RWPE1 (cell line): ENCODE results near the gene PRKD1.

Source experiments
- CTCF ChIA-PET: fragments of 350-600 bp; sonication (Branson Sonifier 250); formaldehyde crosslinking; extraction: SDS; loops from one replicate; lab custom pipeline; 2021; lab: Yijun Ruan, JAX
- POLR2A ChIA-PET: fragments of 400-600 bp; formaldehyde crosslinking; extraction: SDS; loops from one replicate; lab custom pipeline; 2020; ENCODE audit warnings: antibody characterized with exemption; ENCODE audit not compliant: low non-redundant PET; lab: Yijun Ruan, JAX
- DNase-seq: peaks from one replicate; pipeline ENCODE4 v3.0.0; 2012; ENCODE audit warnings: low spot score
- H3K27ac ChIP-seq: fragments of 450-650 bp; 2 replicates; pipeline ENCODE4 v1.5.1; 2017
- TF ChIP-seq, protein P1 (sequence below): fragments of 450-650 bp; conservative IDR thresholded peaks from 2 replicates; pipeline ENCODE4 v1.5.1; 2017; ENCODE audit warnings: low read depth, mild to moderate bottlenecking

PRKD1 gene

DNA sequence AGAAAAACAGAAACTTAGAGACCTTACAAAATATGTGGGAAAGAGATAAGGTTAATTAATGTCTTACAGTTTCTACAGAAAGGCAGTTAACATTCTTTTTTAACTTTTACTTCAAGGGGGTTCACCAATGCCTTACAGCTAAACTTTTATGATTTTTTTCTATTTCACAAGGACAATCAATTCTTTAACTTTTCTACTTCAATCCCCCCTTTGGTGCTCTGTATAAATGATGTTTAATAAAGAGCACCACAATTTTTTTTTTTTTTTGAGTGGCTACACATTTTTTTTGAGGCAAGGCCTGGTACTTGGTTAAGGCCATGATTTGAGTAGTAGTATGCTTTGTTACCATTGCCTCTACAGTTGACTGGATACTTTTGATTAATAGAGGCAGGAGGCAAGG lies 279.6 kb downstream of the PRKD1 start:
- POLR2A ChIA-PET = no interaction called here
- TF ChIP-seq, protein P1, sequence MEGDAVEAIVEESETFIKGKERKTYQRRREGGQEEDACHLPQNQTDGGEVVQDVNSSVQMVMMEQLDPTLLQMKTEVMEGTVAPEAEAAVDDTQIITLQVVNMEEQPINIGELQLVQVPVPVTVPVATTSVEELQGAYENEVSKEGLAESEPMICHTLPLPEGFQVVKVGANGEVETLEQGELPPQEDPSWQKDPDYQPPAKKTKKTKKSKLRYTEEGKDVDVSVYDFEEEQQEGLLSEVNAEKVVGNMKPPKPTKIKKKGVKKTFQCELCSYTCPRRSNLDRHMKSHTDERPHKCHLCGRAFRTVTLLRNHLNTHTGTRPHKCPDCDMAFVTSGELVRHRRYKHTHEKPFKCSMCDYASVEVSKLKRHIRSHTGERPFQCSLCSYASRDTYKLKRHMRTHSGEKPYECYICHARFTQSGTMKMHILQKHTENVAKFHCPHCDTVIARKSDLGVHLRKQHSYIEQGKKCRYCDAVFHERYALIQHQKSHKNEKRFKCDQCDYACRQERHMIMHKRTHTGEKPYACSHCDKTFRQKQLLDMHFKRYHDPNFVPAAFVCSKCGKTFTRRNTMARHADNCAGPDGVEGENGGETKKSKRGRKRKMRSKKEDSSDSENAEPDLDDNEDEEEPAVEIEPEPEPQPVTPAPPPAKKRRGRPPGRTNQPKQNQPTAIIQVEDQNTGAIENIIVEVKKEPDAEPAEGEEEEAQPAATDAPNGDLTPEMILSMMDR = no peak
- CTCF ChIA-PET = no interaction called here
- no peak overlapping the region for H3K27ac ChIP-seq
- DNase-seq = no peak

DNA sequence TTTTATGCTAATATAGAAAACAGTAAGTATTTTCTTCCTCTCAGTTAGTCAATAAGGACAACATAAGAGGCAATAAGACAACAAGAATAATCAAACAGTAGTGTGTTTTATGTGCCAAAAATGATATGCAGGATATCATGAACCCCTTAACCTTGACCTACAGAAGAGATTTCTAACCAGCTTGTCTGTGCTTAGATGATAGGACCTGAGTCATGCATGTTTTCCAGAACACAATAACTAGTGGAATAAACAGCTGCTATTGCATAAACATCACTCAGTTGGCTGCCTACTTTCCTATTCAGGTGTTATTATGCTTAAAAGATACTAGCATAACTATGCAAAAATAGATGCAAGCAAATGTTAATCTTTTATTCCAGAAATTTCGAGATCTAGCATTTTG lies 282.5 kb downstream of the PRKD1 start:
- POLR2A ChIA-PET = no interaction called here
- CTCF ChIA-PET = no interaction called here
- H3K27ac ChIP-seq = no peak overlapping the region
- TF ChIP-seq, protein P1 = no peak
- DNase-seq = no peak

DNA sequence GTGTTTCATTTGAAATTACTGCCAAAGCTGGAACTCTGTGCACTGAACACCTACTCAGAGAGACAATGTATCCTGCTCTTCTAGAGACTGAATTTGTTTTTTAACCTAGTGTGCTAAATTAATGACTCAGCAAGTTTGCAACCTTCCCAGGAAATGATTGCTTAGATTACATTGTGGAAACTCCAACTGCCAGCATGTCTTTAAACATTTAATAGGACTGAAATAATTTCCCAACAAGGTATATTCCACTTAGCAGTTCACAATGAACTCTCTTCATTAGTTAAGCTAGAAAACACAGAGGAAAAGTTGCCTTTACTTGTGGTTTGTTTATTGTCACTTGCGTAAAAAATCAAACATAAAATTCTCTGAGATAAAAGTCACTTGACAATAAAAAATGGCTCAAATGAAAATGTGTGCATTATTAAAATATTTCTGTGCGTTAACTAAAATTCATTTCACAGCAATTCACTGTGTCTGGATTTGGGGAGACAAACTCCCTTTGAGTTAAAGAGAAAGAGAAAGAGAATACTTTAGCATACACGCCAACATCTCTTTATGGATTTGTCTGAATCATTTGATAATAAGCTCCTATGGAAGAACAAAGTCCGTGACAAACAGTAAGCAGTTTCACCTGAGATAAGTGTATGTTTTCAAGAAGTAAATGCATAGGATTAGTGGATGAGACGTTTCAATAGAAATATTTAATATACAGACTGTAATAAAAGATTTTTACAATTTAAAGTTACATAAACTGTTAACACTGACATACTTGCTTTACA lies 284.0 kb downstream of the PRKD1 start:
- ChIA-PET CTCF (no interaction called here), POLR2A (no interaction called here)
- H3K27ac ChIP-seq = no peak overlapping the region
- TF ChIP-seq, protein P1 = no peak
- DNase-seq = no peak

DNA sequence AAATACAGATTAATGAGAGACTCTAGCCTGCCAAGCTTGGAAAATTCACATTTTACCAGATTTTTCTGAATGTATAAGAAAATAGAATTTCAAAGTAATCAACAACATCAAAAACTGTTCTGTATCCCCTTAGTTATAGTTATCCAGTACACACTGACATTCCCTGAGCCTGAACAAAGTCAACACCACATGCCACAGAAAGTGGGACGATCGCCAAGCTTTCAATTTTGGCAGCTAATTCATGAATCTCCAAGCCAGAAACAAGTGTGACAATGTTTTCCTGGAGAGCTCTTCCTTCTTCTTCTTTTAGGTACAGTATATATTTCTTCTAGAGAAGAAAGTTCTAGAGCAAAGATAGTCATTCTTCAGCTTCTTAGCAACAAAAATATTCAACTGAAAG lies 290.2 kb downstream of the PRKD1 start:
- POLR2A ChIA-PET = no interaction called here
- H3K27ac ChIP-seq = no peak overlapping the region
- TF ChIP-seq, protein P1 = no peak
- DNase-seq = no peak
- CTCF ChIA-PET = no interaction called here

DNA sequence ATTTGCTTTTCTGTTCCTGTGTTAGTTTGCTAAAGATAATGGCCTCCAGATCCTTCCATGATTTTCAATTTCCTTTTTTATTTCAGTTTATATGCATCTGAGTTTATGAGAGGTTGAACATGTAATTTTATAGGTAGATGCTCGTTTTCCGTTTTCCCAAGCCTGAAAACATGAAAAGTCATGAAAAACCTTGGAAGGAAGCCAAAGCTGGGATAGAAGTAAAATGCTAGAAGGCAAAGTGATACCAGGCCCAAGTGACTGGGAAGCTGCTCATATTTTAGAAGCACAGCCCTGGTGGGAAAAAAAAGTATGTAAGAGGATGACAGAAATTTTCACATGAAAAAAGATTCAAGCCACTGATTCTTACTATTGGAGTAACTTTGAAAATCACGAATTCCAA lies 290.8 kb downstream of the PRKD1 start:
- ChIA-PET POLR2A (no interaction called here), CTCF (interaction anchor here (0.7 kb wide), 1 partner anchor 14 kb away, joined by 4 read pairs; no protein-coding TSS in a partner anchor)
- no peak for DNase-seq
- H3K27ac ChIP-seq = no peak overlapping the region
- TF ChIP-seq, protein P1 = no peak

DNA sequence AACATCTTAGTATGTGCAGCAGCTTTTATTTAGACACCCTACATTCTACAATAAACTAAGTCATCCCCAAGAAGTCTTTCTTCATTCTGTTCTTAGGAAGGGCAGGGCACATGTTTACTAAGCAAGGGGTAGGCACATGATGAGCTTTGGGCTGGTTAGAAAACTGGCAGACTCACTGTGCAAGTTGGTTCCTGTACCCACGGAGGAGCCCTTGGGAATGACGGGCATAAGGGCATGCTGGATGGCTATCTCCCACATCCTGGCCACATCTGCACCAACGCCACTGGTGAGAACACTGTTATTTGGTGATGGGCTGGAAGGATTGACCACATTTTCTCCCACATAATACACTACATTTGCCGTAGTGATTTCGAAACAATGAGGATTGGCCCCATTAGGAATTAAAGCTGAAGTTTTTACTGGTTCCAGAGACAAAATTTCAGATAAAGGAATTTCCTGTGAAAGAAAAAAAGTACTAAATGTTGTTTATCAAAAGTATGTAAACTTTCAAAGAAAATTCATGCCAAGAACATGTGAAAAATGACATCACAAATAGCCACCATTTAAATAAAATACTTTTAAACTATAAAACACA lies 297.0 kb downstream of the PRKD1 start:
- TF ChIP-seq, protein P1 = no peak
- ChIA-PET CTCF (no interaction called here), POLR2A (no interaction called here)
- peak; percentile 1 for DNase-seq
- no peak overlapping the region for H3K27ac ChIP-seq
